GM18858 (cell line): ENCODE measurements around the gene SGSM1.
"Not testable (repeated sequence)": the region's sequence is repeated elsewhere in the genome, so short reads cannot be mapped to it uniquely, and the experiment has no call there.

Experiments used
- ATAC-seq: cut with Tn5 transposase; IDR thresholded peaks from one replicate; pipeline ENCODE4 v1.9.1; 2021; ENCODE audit not compliant: unreplicated experiment

Gene SGSM1

GRCh38 chr22:24894220-24894975, 88.4 kb downstream of the SGSM1 start:
- no peak for ATAC-seq

GRCh38 chr22:24894998-24895397, 89.0 kb downstream of the SGSM1 start:
- no peak for ATAC-seq

- no peak for ATAC-seq
Observed at GRCh38 chr22:24901448-24901847, 95.4 kb downstream of the SGSM1 start.

- ATAC-seq, result no peak
Observed at GRCh38 chr22:24905909-24906308, 99.9 kb downstream of the SGSM1 start.

- ATAC-seq, result not testable (repeated sequence)
Observed at GRCh38 chr22:24907101-24907500, 101.1 kb downstream of the SGSM1 start.

GRCh38 chr22:24920029-24920428, 114.0 kb downstream of the SGSM1 start:
- ATAC-seq, result no peak

- no peak for ATAC-seq
Observed at GRCh38 chr22:24925586-24926427, 119.8 kb downstream of the SGSM1 start.

GRCh38 chr22:24926428-24926725, 120.4 kb downstream of the SGSM1 start:
- no peak for ATAC-seq

GRCh38 chr22:24926849-24927579, 121.0 kb downstream of the SGSM1 start:
- no peak for ATAC-seq

- no peak for ATAC-seq
Observed at GRCh38 chr22:24928322-24928721, 122.3 kb downstream of the SGSM1 start.

GRCh38 chr22:24930678-24931077, 124.7 kb downstream of the SGSM1 start:
- ATAC-seq, result no peak

GRCh38 chr22:24935771-24936483, 129.9 kb downstream of the SGSM1 start:
- no peak for ATAC-seq

GRCh38 chr22:24937114-24937513, 131.1 kb downstream of the SGSM1 start:
- ATAC-seq, result no peak

GRCh38 chr22:24938741-24939341, 132.8 kb downstream of the SGSM1 start:
- ATAC-seq, result no peak

- no peak for ATAC-seq
Observed at GRCh38 chr22:24942301-24942700, 136.3 kb downstream of the SGSM1 start.

- no peak for ATAC-seq
Observed at GRCh38 chr22:24944217-24944937, 138.4 kb downstream of the SGSM1 start.

GRCh38 chr22:24945430-24945829, 139.4 kb downstream of the SGSM1 start:
- ATAC-seq, result no peak

- no peak for ATAC-seq
Observed at GRCh38 chr22:24947383-24947782, 141.4 kb downstream of the SGSM1 start.

- ATAC-seq, result no peak
Observed at GRCh38 chr22:24947881-24948280, 141.9 kb downstream of the SGSM1 start.
